Measurements from ENCODE around the gene ABHD16B. TPM values are rescaled to one million over a fixed set of nuclear protein-coding genes. Genes with fewer than 3 reads are reported as not detected.

Gene ABHD16B
- total and polyA plus RNA-seq, 2 of the 13 experiments (the other 11 are each of a cell fraction or from before 2014, with no cell fraction given) = not detected

GRCh38 chr20:63863021-63863797, 1.9 kb downstream of the ABHD16B start:
- Histone ChIP-seq H3K4me3 (replicated peaks in 1 of 3; ENCODE audit: insufficient read depth in 1 of 3, low read depth in 2 of 3, low read length in 3 of 3) (peak overlapping the region; percentile 78 to 96 (median 78)), H4K20me1 (ENCODE audit: insufficient read depth, low read length) (0 out of 2 replicates have a peak, but pooled peaks cover under 1% of the 10 kb centered on the region), H3K4me2 (ENCODE audit: low read depth, low read length) (peak overlapping the region; percentile 94), H3K9ac (ENCODE audit: insufficient read depth, low read depth, low read length) (peak overlapping the region; percentile 94), H3K4me1 (ENCODE audit: insufficient read depth, low read length) (peaks cover 51% of the 10 kb centered on the region), H2AFZ (ENCODE audit: low read length) (no peak overlapping the region), H3K27ac (ENCODE audit: extremely low read length, insufficient read depth, low read length) (peak overlapping the region; percentile 89), H3K36me3 (replicated peaks in 1 of 2; ENCODE audit: control insufficient read depth in 1 of 2, insufficient read depth in 2 of 2, low read length in 2 of 2) (peaks cover 2 to 3% of the 10 kb centered on the region in 2 experiments; a peak in 3 of 5 replicates), H3K79me2 (ENCODE audit: insufficient read depth, low read length) (peaks cover 30% of the 10 kb centered on the region), H3K9me3 (ENCODE audit: low read length) (no peaks in the 10 kb centered on the region), H3K27me3 (ENCODE audit: control insufficient read depth in 1 of 2, insufficient read depth in 2 of 2, low read length in 2 of 2) (no peaks in the 10 kb centered on the region; a peak in 1 of 5 replicates)
- no peak for FAIRE-seq
- ATAC-seq = peak; percentile 17
- CTCF ChIA-PET (ENCODE audit: low intra/inter-chr PET ratio, low total read pairs) = interaction anchor here (1.5 to 2.1 kb wide), 5 partner anchors 34 to 325 kb away, joined by 4 to 15 read pairs (median 9); partner anchors contain the start of genes ARFRP1, PTK6 and ZGPAT
- BruUV-seq (replicated peaks) = no TSS peak
- in situ Hi-C loops (cut with HindIII; ENCODE audit: extremely low pct_ligation_motif_present, low pct_unique_long_range_greater_than_20kb) (no loop called here), intact Hi-C loops (cut with micrococcal nuclease; ENCODE audit: unreplicated experiment) (loop anchor here (10.0 kb wide), 1 partner anchor 118 kb away; no protein-coding TSS in a partner anchor)
- POLR2A ChIA-PET = interaction anchor here (1.0 to 4.6 kb wide), 19 partner anchors 8 to 221 kb away, joined by 3 to 71 read pairs (median 14); partner anchors contain the start of genes ARFRP1, DNAJC5, LIME1 and PRPF6
- DNase-seq (ENCODE audit: low spot score) = peak; percentile 87
- WGBS (ENCODE audit: low lambda C conversion rate) = 75% methylated on average over 18 of the region's 18 CpGs
- TF ChIP-seq EEA1 (CRISPR knock-in tag; IDR thresholded peaks at IDR 0.05; ENCODE audit: borderline replicate concordance) (no peak), NCOR1 (IDR thresholded peaks at IDR 0.05; ENCODE audit: borderline replicate concordance, low read length) (peak; percentile 61; the same call in 1 of the 2 replicates), ZNF549 (CRISPR knock-in tag; IDR thresholded peaks at IDR 0.05) (no peak), ZNF713 (CRISPR knock-in tag; IDR thresholded peaks at IDR 0.05) (no peak), ZNF333 (CRISPR knock-in tag; IDR thresholded peaks at IDR 0.05; ENCODE audit: borderline replicate concordance) (peak; percentile 68; the same call in 1 of the 2 replicates), ZKSCAN1 (IDR thresholded peaks at IDR 0.05; ENCODE audit: low read length) (no peak), STAG1 (CRISPR knock-in tag; IDR thresholded peaks at IDR 0.05) (no peak), PRDM15 (CRISPR knock-in tag; IDR thresholded peaks at IDR 0.05) (no peak), ZNF256 (CRISPR knock-in tag; conservative IDR thresholded peaks at IDR 0.05) (no peak), MLX (CRISPR knock-in tag; IDR thresholded peaks at IDR 0.05) (no peak), ATF7 (IDR thresholded peaks at IDR 0.05) (no peak), ATF7 (CRISPR knock-in tag; IDR thresholded peaks at IDR 0.05) (0 out of 2 replicates have a peak, but pooled peaks have one; percentile 15), MNT (IDR thresholded peaks at IDR 0.05) (no peak)

Measured in HepG2 (cell line).